GM19395 (cell line): ENCODE measurements around the gene AZU1.
"Not testable (repeated sequence)": the region's sequence is repeated elsewhere in the genome, so short reads cannot be mapped to it uniquely, and the experiment has no call there.

Source experiments
- ATAC-seq: cut with Tn5 transposase; IDR thresholded peaks from one replicate; pipeline ENCODE4 v1.9.1; 2021; ENCODE audit warnings: mild to moderate bottlenecking, moderate library complexity; ENCODE audit not compliant: unreplicated experiment

The AZU1 gene

DNA sequence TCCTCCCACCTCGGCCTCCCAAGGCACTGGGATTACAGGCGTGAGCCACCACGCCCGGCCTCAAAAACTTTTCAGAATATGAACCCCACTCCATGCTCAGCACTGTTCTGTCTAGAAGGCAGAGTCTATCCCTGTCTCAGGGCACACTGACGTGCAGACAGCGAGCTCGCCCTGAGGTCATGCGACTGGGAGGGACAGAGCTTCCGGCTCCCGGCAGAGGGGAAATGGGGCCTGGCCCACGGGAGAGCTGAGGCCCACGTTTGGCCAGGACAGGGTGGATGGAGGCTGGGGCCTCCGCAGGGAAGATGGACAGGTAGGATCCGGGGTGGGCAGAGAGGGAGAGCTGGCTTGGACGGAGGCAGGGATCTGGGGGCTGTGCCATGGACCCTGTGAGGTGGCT, 2.8 kb upstream of the AZU1 start:
- no peak for ATAC-seq

DNA sequence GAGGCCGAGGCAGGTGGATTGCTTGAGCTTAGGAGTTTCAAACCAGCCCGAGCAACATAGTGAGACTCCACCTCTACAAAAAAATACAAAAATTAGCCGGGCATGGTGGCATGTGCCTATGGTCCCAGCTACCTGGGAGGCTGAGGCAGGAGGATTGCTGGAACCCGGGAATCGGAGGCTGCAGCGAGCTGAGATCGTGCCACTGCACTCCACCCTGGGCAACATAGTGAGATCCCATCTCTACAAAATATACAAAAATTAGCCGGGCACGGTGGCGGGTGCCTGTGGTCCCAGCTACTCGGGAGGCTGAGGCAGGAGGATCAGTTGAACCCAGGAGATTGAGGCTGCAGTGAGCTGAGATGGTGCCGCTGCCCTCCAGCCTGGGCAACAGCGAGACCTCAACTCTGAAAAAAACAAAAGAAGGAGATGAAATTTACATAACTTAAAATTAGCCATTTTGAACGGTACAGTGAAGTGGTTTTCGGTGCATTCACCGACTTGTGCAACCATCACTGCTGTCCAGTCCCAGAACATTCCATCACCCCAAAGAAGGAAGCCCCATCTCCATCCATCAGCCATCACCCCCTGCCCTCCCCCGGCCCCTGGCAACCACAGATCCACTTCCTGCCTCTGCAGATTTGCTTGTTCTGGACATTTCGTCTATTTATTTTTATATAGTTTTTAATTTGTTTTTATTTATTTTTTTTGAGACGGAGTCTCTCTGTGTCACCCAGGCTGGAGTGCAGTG, 1.6 kb upstream of the AZU1 start:
- no peak for ATAC-seq

DNA sequence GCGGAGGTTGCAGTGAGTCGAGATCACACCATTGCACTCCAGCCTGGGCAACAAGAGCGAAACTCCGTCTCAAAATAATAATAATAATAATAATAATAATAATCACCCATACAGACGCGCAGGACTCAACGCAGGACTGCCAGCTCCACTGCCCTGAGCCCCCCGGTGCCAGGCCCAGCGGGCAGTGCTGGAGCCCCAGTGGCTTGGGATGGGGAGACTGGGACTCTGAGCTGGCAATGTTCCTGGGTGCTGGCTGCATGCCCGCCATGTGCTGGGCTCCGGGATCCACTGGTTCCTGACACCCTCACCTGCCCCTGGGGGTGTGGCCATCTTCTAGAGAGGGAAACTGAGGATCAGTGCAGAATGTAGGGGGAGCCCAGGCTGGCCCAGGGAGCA, 325 bp upstream of the AZU1 start:
- ATAC-seq, result no peak

DNA sequence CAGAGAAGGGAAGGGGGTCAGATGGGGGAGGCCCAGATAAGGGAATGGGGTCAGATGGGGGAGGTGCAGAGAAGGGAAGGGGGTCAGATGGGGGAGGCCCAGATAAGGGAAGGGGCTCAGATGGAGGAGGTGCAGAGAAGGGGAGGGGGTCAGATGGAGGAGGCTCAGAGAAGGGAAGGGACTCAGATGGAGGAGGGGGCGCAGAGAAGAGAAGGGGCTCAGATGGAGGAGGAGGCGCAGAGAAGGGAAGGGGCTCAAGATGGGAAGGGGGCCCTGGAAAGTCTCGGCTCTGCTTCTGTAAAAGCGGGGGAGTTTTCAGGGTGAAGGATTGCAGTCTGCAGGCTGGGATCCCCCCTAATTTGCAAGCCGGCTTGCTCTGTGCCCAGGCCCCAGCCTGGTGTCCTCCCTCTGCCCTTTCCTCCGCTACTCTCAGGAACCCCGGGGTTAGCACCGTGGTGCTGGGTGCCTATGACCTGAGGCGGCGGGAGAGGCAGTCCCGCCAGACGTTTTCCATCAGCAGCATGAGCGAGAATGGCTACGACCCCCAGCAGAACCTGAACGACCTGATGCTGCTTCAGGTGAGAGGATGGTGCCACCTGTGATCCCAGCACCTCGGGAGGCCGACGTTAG, 1.6 kb downstream of the AZU1 start:
- no peak for ATAC-seq

DNA sequence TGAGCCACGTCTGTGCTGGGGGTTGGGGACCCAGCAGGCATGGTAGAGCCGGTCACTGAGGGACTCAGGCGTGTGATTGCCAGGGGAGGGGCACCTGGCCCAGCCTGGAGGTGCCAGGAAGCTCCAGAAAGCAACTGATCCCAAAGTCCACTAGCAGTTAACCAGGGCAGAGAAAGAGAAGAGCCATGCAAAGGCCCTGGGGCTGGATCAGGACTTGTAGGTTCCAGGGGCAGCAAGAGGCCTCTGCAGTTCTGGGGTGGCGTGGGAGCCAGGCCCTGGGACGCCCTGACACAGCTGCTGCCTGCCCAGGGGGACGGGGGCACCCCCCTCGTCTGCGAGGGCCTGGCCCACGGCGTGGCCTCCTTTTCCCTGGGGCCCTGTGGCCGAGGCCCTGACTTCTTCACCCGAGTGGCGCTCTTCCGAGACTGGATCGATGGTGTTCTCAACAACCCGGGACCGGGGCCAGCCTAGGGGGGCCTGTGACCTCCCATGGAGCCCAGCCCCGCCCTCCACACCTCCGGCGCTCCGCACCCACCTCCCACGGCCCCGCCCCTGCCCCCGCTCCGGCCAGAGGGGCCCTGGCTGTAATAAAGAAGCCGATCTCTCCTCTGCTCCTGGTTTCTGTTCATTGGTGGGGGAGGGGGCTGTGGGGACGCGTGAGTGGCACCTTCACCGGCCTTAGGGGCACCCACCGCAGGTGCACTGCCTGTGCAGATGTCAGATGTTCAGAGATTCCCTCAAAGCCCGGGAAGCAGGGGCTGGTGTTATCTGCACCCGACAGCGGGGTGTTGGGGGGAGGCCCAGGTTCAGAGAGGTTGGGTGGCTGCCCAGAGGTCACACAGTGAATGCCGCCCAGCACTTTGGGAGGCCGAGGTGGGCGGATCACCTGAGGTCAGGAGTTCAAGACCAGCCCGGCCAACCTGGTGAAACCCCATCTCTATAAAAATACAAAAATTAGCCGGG, 4.1 kb downstream of the AZU1 start:
- ATAC-seq, result no peak

DNA sequence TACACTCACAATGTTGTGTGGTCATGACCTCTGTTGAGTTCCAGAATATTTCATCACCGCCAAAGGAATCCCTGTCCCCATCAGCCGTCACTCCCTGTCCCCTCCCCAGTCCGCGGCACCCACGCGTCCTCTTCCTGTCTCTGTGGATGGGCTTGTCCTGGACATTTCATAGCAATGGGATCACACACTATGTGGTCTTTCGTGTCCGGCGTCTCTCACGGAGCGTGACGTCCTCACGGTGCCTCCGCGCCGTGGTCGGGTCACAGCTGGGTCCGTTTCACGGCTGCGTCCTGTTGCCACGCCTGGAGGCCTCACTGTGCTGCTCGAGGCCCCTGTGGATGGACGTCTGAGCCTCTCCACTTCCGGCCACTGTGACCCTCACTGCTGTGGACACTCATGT, 6.6 kb downstream of the AZU1 start:
- no peak for ATAC-seq

DNA sequence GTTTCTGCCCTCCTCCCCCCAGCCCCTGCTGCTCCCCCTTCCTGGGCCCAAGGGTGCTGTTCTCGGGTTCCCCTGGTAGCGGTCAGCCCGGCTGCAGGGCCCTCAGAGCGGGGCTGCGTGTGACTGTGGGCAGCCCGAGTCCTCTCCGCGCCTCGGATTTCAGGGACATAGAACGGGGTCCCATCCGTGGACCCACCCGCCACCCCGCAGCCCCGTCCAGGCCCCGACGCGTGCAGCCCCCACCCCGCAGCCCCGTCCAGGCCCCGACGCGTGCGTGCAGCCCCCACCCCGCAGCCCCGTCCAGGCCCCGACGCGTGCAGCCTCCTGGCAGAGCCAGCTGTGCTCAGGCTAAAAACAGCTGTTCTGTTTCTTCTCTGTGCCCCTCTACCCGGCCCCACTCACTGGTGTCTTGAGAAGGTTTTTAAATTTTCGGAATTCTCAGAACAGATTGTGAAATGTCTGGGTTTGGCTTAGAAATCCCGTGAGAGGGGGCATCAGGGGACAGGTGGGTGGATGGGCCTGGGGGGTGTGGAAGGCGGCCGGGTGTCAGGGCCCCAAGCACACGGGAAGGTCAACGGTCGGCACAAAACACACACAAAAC, 7.7 kb downstream of the AZU1 start:
- ATAC-seq, result no peak

DNA sequence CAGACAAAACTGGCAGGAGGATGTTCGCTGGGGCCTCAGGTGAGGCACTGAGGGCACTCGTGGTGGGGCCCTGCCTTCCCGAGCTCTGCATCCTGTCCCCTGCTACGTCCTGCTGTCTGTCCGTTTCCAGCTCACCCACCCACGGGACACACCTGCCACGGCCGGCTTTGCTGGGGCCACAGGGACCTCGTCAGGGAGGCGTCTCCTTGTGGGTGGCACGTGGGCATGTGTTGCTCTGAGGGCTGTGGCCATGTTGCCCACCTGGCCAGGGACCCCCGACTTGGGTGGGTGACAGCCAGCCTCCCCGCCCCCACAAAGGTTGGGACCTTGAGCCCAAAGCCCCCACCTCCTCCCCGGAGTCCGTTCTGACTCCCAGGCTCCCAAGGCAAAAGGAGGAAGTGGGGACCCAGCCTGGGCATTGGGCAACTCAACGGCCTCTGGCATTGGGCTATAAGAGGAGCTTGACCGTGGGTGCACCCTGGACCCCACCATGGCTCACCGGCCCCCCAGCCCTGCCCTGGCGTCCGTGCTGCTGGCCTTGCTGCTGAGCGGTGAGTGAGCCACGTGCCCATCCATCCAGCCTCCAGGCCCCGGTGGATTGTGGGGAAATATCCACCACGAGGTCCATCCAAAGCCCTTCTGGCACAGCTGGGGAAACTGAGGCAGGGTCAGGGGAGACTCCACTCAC, 13.0 kb downstream of the AZU1 start, which contains the start of gene PRTN3:
Gene PRTN3 (plus strand): TSS at position 481 of the 688 bp plus-strand sequence. CDS start 10 bp downstream, at position 491.
- no peak for ATAC-seq

DNA sequence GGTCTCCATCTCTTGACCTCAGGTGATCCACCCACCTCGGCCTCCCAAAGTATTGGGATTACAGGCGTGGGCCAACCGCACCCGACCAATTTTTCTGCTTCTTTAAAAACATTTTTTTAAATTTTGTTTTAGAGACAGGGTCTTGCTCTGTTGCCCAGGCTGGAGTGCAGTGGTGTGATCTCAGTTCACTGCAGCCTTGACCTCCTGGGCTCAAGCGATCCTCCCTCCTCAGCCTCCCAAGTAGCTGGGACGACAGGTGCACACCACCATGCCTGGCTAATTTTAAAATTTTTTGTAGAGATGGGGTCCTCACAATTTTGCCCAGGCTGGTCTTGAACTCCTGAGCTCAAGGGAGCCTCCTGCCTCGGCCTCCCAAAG, 15.2 kb downstream of the AZU1 start:
- not testable (repeated sequence) for ATAC-seq

DNA sequence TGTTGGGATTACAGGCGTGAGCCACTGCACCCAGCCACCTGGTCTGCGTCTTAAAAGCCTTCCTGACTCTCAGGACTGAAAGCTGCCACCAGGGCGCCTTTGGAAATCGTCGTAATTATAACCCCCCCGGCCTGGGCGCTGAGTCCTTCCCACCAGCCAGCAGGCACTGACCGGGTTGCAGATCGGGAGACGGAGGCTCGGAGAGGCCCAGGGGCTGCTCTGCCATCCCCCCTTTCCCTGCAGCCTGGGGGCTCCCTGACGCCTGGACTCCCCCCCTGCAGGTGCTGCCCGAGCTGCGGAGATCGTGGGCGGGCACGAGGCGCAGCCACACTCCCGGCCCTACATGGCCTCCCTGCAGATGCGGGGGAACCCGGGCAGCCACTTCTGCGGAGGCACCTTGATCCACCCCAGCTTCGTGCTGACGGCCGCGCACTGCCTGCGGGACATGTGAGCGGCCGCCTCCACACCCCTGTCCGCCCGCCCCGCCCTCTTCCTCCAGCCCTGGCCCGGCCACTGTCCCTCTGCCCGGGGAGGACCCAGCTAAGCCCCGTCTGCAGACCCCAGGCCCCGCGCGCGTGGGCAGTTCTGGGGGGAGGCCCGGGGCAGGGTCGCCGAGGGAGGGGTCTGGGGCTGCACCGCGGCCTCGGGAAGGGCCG, 15.7 kb downstream of the AZU1 start:
- no peak for ATAC-seq

DNA sequence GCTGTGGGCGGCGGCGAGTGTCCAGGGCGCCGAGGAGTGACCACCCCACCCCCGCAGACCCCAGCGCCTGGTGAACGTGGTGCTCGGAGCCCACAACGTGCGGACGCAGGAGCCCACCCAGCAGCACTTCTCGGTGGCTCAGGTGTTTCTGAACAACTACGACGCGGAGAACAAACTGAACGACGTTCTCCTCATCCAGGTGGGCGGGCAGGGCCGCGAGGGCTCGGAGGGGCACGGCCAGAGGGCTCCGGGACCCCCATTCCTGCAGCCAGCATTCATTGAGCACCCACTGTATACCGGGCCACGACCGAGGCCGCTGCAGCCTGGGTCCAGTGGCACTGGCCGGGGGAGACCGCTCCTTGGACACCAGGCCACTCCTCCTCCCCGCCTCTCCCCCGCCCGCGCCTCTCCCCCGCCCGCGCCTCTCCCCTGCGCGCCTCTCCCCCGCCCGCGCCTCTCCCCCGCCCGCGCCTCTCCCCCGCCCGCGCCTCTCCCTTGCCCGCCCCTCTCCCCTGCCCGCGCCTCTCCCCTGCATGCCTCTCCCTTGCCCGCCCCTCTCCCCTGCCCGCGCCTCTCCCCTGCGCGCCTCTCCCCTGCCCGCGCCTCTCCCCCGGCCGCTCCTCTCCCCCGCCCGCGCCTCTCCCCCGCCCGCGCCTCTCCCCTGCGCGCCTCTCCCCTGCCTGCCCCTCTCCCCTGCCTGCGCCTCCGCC, 16.4 kb downstream of the AZU1 start:
- no peak for ATAC-seq

DNA sequence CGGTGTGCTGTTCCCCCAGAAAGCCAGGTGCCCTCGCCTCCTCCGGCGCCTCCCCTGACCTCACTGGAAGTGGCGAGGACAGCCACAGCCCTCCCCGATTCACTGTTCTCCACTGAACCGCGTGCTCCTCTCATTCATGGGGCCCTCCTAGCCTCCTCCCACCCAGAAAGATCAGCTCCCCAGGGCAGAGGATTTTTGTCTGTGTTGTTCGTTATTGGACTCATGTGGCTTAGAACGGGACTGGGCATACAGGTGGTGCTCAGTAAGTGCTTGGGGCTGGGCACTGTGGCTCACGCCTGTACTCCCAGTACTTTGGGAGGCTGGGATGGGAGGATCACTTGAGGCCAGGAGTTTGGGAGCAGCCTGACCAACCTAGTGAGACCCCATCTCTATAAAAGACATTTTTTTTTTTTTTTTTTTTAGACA, 16.9 kb downstream of the AZU1 start:
- no peak for ATAC-seq

DNA sequence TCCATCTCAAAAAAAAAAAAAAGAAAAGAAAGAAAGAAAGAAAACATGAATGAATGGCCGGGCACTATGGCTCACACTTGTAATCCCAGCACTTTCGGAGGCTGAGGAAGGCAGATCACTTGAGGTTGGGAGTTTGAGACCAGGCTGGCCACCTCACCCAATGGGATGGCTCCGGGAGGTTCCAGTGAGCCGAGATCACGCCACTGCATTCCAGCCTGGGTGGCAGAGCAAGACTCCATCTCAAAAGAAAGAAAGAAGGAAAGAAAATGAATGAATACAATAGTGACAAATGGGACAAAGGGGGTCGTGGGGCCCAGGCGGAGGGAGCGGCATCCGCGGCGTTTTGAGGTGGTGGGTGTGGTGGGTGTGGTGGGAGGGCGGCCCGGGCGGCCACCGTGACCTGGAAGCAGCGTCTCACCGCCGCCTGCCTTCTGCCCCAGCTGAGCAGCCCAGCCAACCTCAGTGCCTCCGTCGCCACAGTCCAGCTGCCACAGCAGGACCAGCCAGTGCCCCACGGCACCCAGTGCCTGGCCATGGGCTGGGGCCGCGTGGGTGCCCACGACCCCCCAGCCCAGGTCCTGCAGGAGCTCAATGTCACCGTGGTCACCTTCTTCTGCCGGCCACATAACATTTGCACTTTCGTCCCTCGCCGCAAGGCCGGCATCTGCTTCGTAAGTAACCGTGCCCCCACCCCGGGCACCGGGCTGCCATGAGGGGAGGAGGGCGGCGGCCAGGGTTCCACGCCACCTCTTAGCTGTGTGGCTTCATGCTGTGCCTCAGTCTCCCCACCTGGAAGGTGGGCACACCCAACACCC, 18.3 kb downstream of the AZU1 start:
- no peak for ATAC-seq

DNA sequence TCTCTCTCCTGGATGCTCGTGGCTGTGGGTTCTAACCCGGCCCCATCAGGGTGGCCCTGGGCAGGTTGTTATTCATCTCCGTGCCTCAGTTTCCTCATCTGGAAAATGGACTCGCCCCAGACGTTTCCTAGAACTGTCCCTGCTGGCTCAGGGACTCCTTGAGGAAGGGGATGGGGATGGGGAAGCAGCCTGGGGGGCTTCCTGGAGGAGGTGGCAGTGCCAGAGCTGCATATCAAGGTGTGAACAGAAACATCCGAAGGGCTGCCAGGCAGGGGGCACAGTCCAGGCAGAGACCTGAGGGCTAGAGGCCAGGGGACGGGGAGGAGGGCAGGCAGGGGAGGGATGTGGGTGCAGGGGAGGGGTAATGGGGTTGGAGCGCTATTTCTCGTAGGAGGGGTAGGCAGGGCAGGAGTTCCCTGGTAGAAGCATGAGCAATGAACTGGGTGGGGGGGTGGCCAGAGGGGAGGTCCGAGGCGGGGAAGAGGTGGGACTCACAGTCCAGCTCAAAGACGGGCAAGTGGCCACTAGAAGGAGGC, 20.8 kb downstream of the AZU1 start:
- no peak for ATAC-seq

DNA sequence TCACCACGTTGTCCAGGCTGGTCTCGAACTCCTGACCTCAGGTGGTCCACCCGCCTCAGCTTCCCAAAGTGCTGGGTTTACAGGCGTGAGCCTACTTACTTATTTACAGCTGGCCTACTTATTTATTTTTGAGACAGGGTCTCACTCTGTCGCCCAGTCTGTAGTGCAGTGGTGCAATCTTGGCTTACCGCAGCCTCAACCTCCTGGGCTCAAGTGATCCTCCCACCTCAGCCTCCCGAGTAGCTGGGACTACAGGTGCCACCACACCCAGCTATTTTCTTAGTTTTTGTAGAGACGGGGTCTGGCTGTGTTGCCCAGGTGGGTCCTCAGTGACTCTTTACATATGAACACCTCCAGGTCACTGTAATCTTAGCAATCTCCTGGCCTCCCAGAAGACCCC, 21.6 kb downstream of the AZU1 start:
- not testable (repeated sequence) for ATAC-seq

DNA sequence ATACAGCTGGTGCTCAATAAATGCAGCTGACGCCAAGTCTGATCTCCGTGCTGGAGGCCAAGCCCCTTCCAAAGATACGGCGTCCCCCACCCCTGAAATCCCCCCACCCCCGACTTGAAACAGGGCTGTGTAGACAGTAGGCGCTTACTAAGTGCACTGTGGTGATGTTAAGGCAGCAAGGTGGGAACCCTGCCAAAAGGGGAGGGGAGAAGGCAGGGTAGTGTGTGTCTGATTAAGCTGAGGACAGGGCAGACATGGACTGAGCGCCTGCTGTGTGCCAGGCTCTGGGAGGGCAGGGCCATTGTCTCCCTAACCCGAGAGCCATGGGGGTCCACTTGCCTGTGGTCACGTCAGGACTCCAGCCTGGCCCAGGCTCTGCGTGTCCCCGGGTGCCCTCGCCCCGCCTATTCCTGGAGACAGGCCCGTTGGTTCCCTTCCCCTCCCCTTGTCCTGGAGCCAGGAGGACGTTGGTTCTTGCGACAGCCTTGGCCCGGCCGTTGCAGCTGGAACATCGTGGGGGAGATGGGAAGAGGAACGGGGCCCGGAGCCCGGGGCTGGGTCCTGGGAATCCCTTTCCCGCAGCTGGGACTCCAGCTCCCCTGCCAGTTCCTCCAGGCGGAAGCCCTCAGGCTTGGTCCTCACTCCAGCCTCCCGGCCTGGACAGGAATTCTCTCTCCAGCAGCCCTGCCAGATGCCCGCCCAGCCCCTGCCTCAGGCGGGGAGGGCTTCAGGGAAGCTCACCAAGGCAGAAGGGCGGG, 22.8 kb downstream of the AZU1 start:
- ATAC-seq, result no peak

DNA sequence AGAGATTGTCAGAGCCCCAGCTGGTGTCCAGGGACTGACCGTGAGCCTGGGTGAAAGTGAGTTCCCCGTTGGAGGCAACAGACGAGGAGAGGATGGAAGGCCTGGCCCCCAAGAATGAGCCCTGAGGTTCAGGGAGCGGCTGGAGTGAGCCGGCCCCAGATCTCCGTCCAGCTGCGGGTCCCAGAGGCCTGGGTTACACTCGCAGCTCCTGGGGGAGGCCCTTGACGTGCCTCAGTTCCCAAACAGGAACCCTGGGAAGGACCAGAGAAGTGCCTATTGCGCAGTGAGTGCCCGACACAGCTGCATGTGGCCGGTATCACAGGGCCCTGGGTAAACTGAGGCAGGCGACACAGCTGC, 23.3 kb downstream of the AZU1 start:
- no peak for ATAC-seq
